Nephron progenitor cell (in vitro differentiated cells): ENCODE results near the gene GPRC5C.

Source experiments
- DNase-seq: peaks from one replicate; pipeline ENCODE4 v3.0.0; 2021
- H3K27ac Mint-ChIP-seq: 2 replicates; pipeline ENCODE4 v1.8.0; 2021; ENCODE audit warnings: mild to moderate bottlenecking, moderate library complexity, mixed read lengths
- H3K27me3 Mint-ChIP-seq: 2 replicates; pipeline ENCODE4 v1.8.0; 2021; ENCODE audit warnings: mild to moderate bottlenecking, low read depth, mixed read lengths; ENCODE audit not compliant: poor library complexity
- H3K36me3 Mint-ChIP-seq: 2 replicates; pipeline ENCODE4 v1.8.0; 2021; ENCODE audit warnings: low read depth, mixed read lengths
- H3K4me1 Mint-ChIP-seq: 2 replicates; pipeline ENCODE4 v1.8.0; 2021; ENCODE audit warnings: mixed read lengths
- H3K4me3 Mint-ChIP-seq: 2 replicates; pipeline ENCODE4 v1.8.0; 2021; ENCODE audit warnings: mild to moderate bottlenecking, moderate library complexity, mixed read lengths
- H3K9me3 Mint-ChIP-seq: 2 replicates; pipeline ENCODE4 v1.8.0; 2021; ENCODE audit warnings: mild to moderate bottlenecking, moderate library complexity, mixed read lengths
- CTCF ChIP-seq: fragments of 200-600 bp; sonication (generic); IDR thresholded peaks from 2 replicates; pipeline ENCODE4 v1.5.0; 2021; ENCODE audit warnings: antibody characterized with exemption

The GPRC5C gene

GRCh38 chr17:74408815-74409214 lies 23.1 kb upstream of the GPRC5C start:
- Mint-ChIP-seq H3K4me1 (peaks cover 25% of the 10 kb centered on the region), H3K27me3 (peaks cover 3% of the 10 kb centered on the region), H3K4me3 (no peak overlapping the region), H3K36me3 (peaks cover 5% of the 10 kb centered on the region), H3K9me3 (peaks cover 6% of the 10 kb centered on the region), H3K27ac (no peak overlapping the region)
- DNase-seq: no peak
- no peak for TF ChIP-seq CTCF

GRCh38 chr17:74410001-74410443 lies 21.9 kb upstream of the GPRC5C start:
- no peak overlapping the region for H3K4me3 Mint-ChIP-seq
- H3K4me1 Mint-ChIP-seq: peaks cover 14% of the 10 kb centered on the region
- H3K27ac Mint-ChIP-seq: no peak overlapping the region
- no peak for DNase-seq
- peaks cover 6% of the 10 kb centered on the region for H3K9me3 Mint-ChIP-seq
- peaks cover 3% of the 10 kb centered on the region for H3K27me3 Mint-ChIP-seq
- no peak for TF ChIP-seq CTCF
- peaks cover 5% of the 10 kb centered on the region for H3K36me3 Mint-ChIP-seq

GRCh38 chr17:74412581-74412980 lies 19.3 kb upstream of the GPRC5C start:
- Mint-ChIP-seq H3K4me3 (no peak overlapping the region), H3K36me3 (peaks cover 5% of the 10 kb centered on the region), H3K27ac (no peak overlapping the region), H3K27me3 (peaks cover 6% of the 10 kb centered on the region), H3K4me1 (peaks cover 23% of the 10 kb centered on the region), H3K9me3 (peaks cover 6% of the 10 kb centered on the region)
- TF ChIP-seq CTCF: no peak
- DNase-seq: no peak

GRCh38 chr17:74413491-74413890 lies 18.4 kb upstream of the GPRC5C start:
- H3K36me3 Mint-ChIP-seq: peaks cover 5% of the 10 kb centered on the region
- TF ChIP-seq CTCF: no peak

GRCh38 chr17:74414510-74414909 lies 17.4 kb upstream of the GPRC5C start:
- Mint-ChIP-seq H3K27me3 (peaks cover 7% of the 10 kb centered on the region), H3K4me3 (no peak overlapping the region), H3K36me3 (peaks cover 5% of the 10 kb centered on the region), H3K9me3 (peaks cover 6% of the 10 kb centered on the region), H3K4me1 (peaks cover 23% of the 10 kb centered on the region), H3K27ac (peak overlapping the region; percentile 55)
- no peak for DNase-seq
- no peak for TF ChIP-seq CTCF

More at GRCh38 chr17:74413491-74413890, 18.4 kb upstream of the GPRC5C start:
- H3K4me1 Mint-ChIP-seq: peaks cover 23% of the 10 kb centered on the region
- peaks cover 7% of the 10 kb centered on the region for H3K27me3 Mint-ChIP-seq
- no peak overlapping the region for H3K27ac Mint-ChIP-seq
- no peak overlapping the region for H3K4me3 Mint-ChIP-seq
- H3K9me3 Mint-ChIP-seq: peaks cover 6% of the 10 kb centered on the region
- DNase-seq: no peak

GRCh38 chr17:74415608-74416396 lies 16.1 kb upstream of the GPRC5C start:
- no peak for DNase-seq
- H3K9me3 Mint-ChIP-seq: peaks cover 1% of the 10 kb centered on the region
- H3K4me3 Mint-ChIP-seq: no peak overlapping the region
- peaks cover under 1% of the 10 kb centered on the region for H3K36me3 Mint-ChIP-seq
- H3K27ac Mint-ChIP-seq: no peak overlapping the region
- TF ChIP-seq CTCF: no peak
- H3K4me1 Mint-ChIP-seq: peaks cover 28% of the 10 kb centered on the region
- peaks cover 4% of the 10 kb centered on the region for H3K27me3 Mint-ChIP-seq
